HEK293 (cell line): ENCODE data around the gene PDCD7.

ENCODE experiments used
- CTCF ChIA-PET: fragments of 350-600 bp; formaldehyde crosslinking; extraction: SDS; loops from one replicate; lab custom pipeline; 2021; ENCODE audit warnings: antibody characterized with exemption; lab: Yijun Ruan, JAX
- POLR2A ChIA-PET: fragments of 300-600 bp; formaldehyde crosslinking; extraction: SDS; loops from one replicate; lab custom pipeline; 2020; ENCODE audit warnings: antibody characterized with exemption, inconsistent platforms; lab: Yijun Ruan, JAX
- H3K27ac ChIP-seq: fragments of 200-500 bp; sonication (Bioruptor generic); 2 replicates; pipeline ENCODE4 v1.5.1; 2014; ENCODE audit warnings: low read depth, low read length, control low read depth, inconsistent platforms; ENCODE audit errors: extremely low read depth
- H3K36me3 ChIP-seq, 2 experiments: fragments of 200-500 bp in 1 of 2; sonication (Bioruptor generic) in 1 of 2; 1 replicate in 1 of 2; 2 replicates in 1 of 2; pipeline ENCODE4 v1.5.1; 2014 to 2017; ENCODE audit warnings: inconsistent platforms in 2 of 2, low read length in 2 of 2; ENCODE audit not compliant: control insufficient read depth in 2 of 2, insufficient read depth in 1 of 2
- H3K4me1 ChIP-seq: fragments of 200-500 bp; sonication (Bioruptor generic); 2 replicates; pipeline ENCODE4 v1.5.1; 2014; ENCODE audit warnings: mild to moderate bottlenecking, low read length, inconsistent platforms; ENCODE audit not compliant: control insufficient read depth, insufficient read depth
- H3K4me3 ChIP-seq: 2 replicates; pipeline ENCODE4 v1.5.1; 2011; ENCODE audit warnings: low read depth, mild to moderate bottlenecking, control low read depth, low read length, moderate library complexity
- H3K9me3 ChIP-seq: fragments of 200-500 bp; sonication (Bioruptor generic); 2 replicates; pipeline ENCODE4 v1.5.1; 2014; ENCODE audit warnings: low read depth, low read length, inconsistent platforms; ENCODE audit not compliant: control insufficient read depth, insufficient read depth
- CTCF ChIP-seq: fragments of 450-650 bp; formaldehyde crosslinking; IDR thresholded peaks from 2 replicates; pipeline ENCODE4 v1.5.1; 2016; ENCODE audit warnings: missing biosample characterization, missing genetic modification characterization
- GLI4 ChIP-seq: fragments of 450-650 bp; formaldehyde crosslinking; IDR thresholded peaks from 2 replicates; pipeline ENCODE4 v1.5.1; 2016; ENCODE audit warnings: missing biosample characterization, missing genetic modification characterization
- GLIS1 ChIP-seq: fragments of 450-650 bp; formaldehyde crosslinking; IDR thresholded peaks from 2 replicates; pipeline ENCODE4 v1.5.1; 2016; ENCODE audit warnings: missing biosample characterization, missing genetic modification characterization
- KLF7 ChIP-seq: fragments of 450-650 bp; formaldehyde crosslinking; IDR thresholded peaks from 2 replicates; pipeline ENCODE4 v1.5.1; 2016; ENCODE audit warnings: missing biosample characterization, missing genetic modification characterization, borderline replicate concordance
- MYNN ChIP-seq: fragments of 450-650 bp; formaldehyde crosslinking; IDR thresholded peaks from 2 replicates; pipeline ENCODE4 v1.5.1; 2016; ENCODE audit warnings: missing biosample characterization, missing genetic modification characterization, borderline replicate concordance
- OSR2 ChIP-seq: fragments of 450-650 bp; formaldehyde crosslinking; IDR thresholded peaks from 2 replicates; pipeline ENCODE4 v1.5.1; 2016; ENCODE audit warnings: missing biosample characterization, missing genetic modification characterization
- PRDM1 ChIP-seq: fragments of 450-650 bp; formaldehyde crosslinking; IDR thresholded peaks from 2 replicates; pipeline ENCODE4; 2016; ENCODE audit warnings: missing biosample characterization, missing genetic modification characterization
- PRDM10 ChIP-seq: fragments of 450-650 bp; formaldehyde crosslinking; IDR thresholded peaks from 2 replicates; pipeline ENCODE4 v1.5.1; 2016; ENCODE audit warnings: missing biosample characterization, missing genetic modification characterization
- PRDM6 ChIP-seq: fragments of 450-650 bp; formaldehyde crosslinking; IDR thresholded peaks from 2 replicates; pipeline ENCODE4 v1.5.1; 2017; ENCODE audit warnings: missing biosample characterization, missing genetic modification characterization
- TCF7L2 ChIP-seq: IDR thresholded peaks from 2 replicates; pipeline ENCODE4 v1.6.1; 2011; ENCODE audit warnings: low read depth, mild to moderate bottlenecking, inconsistent platforms, low read length, moderate library complexity, borderline replicate concordance
- ZFHX2 ChIP-seq: fragments of 450-650 bp; formaldehyde crosslinking; conservative IDR thresholded peaks from 2 replicates; pipeline ENCODE4 v1.5.1; 2016; ENCODE audit warnings: missing biosample characterization, missing genetic modification characterization
- ZNF132 ChIP-seq: fragments of 450-650 bp; formaldehyde crosslinking; IDR thresholded peaks from 2 replicates; pipeline ENCODE4 v1.5.1; 2017; ENCODE audit warnings: missing biosample characterization, missing genetic modification characterization, borderline replicate concordance
- ZNF19 ChIP-seq: fragments of 450-650 bp; formaldehyde crosslinking; IDR thresholded peaks from 2 replicates; pipeline ENCODE4; 2016; ENCODE audit warnings: missing biosample characterization, missing genetic modification characterization, low read depth
- ZNF2 ChIP-seq: fragments of 450-650 bp; formaldehyde crosslinking; IDR thresholded peaks from 2 replicates; pipeline ENCODE4 v1.5.1; 2016; ENCODE audit warnings: missing biosample characterization, missing genetic modification characterization
- ZNF221 ChIP-seq: fragments of 450-650 bp; formaldehyde crosslinking; IDR thresholded peaks from 2 replicates; pipeline ENCODE4 v1.5.1; 2017; ENCODE audit warnings: missing biosample characterization, missing genetic modification characterization, borderline replicate concordance
- ZNF311 ChIP-seq: fragments of 450-650 bp; formaldehyde crosslinking; IDR thresholded peaks from 2 replicates; pipeline ENCODE4 v1.5.1; 2017; ENCODE audit warnings: missing biosample characterization, missing genetic modification characterization, borderline replicate concordance
- ZNF341 ChIP-seq: fragments of 450-650 bp; formaldehyde crosslinking; IDR thresholded peaks from 2 replicates; pipeline ENCODE4; 2016; ENCODE audit warnings: low read depth, missing biosample characterization, missing genetic modification characterization
- ZNF350 ChIP-seq: fragments of 450-650 bp; formaldehyde crosslinking; IDR thresholded peaks from 2 replicates; pipeline ENCODE4 v1.5.0; 2017; ENCODE audit warnings: missing biosample characterization, mild to moderate bottlenecking, missing genetic modification characterization
- ZNF561 ChIP-seq: fragments of 450-650 bp; IDR thresholded peaks from 2 replicates; pipeline ENCODE4 v1.5.1; 2018; ENCODE audit warnings: missing biosample characterization, missing genetic modification characterization, borderline replicate concordance
- ZNF639 ChIP-seq: fragments of 450-650 bp; formaldehyde crosslinking; IDR thresholded peaks from 2 replicates; pipeline ENCODE4 v1.5.1; 2016; ENCODE audit warnings: missing biosample characterization, missing genetic modification characterization
- ZNF704 ChIP-seq: fragments of 450-650 bp; formaldehyde crosslinking; IDR thresholded peaks from 2 replicates; pipeline ENCODE4 v1.5.1; 2016; ENCODE audit warnings: missing biosample characterization, missing genetic modification characterization
- ZSCAN23 ChIP-seq: fragments of 450-650 bp; formaldehyde crosslinking; IDR thresholded peaks from 2 replicates; pipeline ENCODE4 v1.5.1; 2016; ENCODE audit warnings: missing biosample characterization, missing genetic modification characterization
- ZSCAN30 ChIP-seq: fragments of 450-650 bp; IDR thresholded peaks from 2 replicates; pipeline ENCODE4 v1.5.1; 2018; ENCODE audit warnings: missing biosample characterization, mild to moderate bottlenecking, missing genetic modification characterization, moderate library complexity

Gene PDCD7

GRCh38 chr15:65132878-65133547 lies 595 bp downstream of the PDCD7 start (continued):
- TF ChIP-seq ZNF221 (no peak), ZNF341 (tag by site-specific recombination) (0 out of 2 replicates have a peak, but pooled peaks have one; percentile 44), ZNF704 (tag by site-specific recombination) (no peak), ZNF2 (tag by site-specific recombination) (no peak), PRDM10 (tag by site-specific recombination) (no peak), ZSCAN30 (tag by site-specific recombination) (no peak), ZFHX2 (tag by site-specific recombination) (no peak; the same call in 1 of the 2 replicates), KLF7 (tag by site-specific recombination) (no peak), GLIS1 (tag by site-specific recombination) (peak; percentile 68), GLI4 (no peak), OSR2 (no peak), ZSCAN23 (tag by site-specific recombination) (no peak)

- Histone ChIP-seq H3K27ac (no peak overlapping the region), H3K9me3 (no peaks in the 10 kb centered on the region), H3K36me3 (peaks cover 27 to 44% of the 10 kb centered on the region in 2 experiments), H3K4me3 (no peak overlapping the region), H3K4me1 (no peaks in the 10 kb centered on the region)
- CTCF ChIA-PET: interaction anchor here (0.6 kb wide), 1 partner anchor 652 kb away, joined by 3 read pairs; no protein-coding TSS in a partner anchor
- POLR2A ChIA-PET: no interaction called here
- TF ChIP-seq GLIS1 (tag by site-specific recombination): no peak
- TF ChIP-seq ZNF561 (tag by site-specific recombination): no peak
- TF ChIP-seq PRDM10 (tag by site-specific recombination): no peak
- no peak for TF ChIP-seq PRDM1
- TF ChIP-seq PRDM6 (tag by site-specific recombination): no peak
- no peak for TF ChIP-seq MYNN (tag by site-specific recombination)
- TF ChIP-seq ZNF132 (tag by site-specific recombination): no peak
- TF ChIP-seq CTCF (tag by site-specific recombination): no peak
- no peak for TF ChIP-seq ZNF350 (tag by site-specific recombination)
- TF ChIP-seq ZNF311 (tag by site-specific recombination): no peak
- TF ChIP-seq ZNF19 (tag by site-specific recombination): no peak
- no peak for TF ChIP-seq ZNF639 (tag by site-specific recombination)
- TF ChIP-seq ZNF2 (tag by site-specific recombination): no peak
- no peak for TF ChIP-seq TCF7L2
Observed at GRCh38 chr15:65130941-65131340, 2.7 kb downstream of the PDCD7 start.
